ENCODE data around the gene TRIM8. TPM values are rescaled to one million over a fixed set of nuclear protein-coding genes. Genes with fewer than 3 reads are reported as not detected.
A peak's percentile ranks its signal among the peaks of the same experiment; 100 is the strongest.

Gene TRIM8
- total RNA-seq, 2 donors from 2014 or later: 121 to 156 TPM

DNA sequence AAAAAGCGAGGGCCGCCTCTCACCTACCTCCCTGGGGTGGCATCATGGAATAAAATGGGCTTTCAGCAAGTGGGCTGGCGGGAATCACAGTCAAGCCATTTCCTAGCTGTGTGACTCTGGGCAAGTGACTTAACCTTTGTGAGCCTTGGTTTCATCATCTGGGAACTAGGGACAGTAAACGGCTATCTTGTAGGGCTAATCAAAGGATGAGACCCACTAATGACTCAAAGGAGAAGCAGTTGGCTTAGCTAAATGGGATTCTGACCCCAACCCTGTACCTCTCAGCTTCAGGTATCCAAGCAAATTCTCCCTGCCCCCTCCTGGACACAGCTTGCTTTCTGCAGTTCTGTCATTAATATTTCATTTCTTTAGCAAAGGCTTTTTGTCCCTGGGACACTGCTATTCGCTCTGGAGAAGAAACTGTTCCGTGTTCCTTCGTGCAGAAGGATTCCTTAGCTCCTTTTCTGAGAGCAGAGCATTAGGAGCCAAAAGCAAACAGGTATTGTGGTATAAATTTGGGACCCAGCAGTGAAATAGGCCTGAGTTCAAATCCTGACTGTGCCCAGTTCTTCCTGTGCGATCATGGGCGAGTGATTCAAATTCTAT, 25.9 kb downstream of the TRIM8 start:
- Histone ChIP-seq H3K9me3 (no peaks in the 10 kb centered on the region), H3K4me3 (no peak overlapping the region), H3K27me3 (no peaks in the 10 kb centered on the region), H3K27ac (peak overlapping the region; percentile 86 to 95 (median 94)), H3K36me3 (replicated peaks in 1 of 2; ENCODE audit: insufficient read depth in 1 of 2, low read depth in 2 of 2) (no peaks in the 10 kb centered on the region), H3K4me1 (peaks cover 38% of the 10 kb centered on the region)
- ATAC-seq: peak; percentile 1
- 86 to 88% methylated on average over 7 to 9 of the region's 9 CpGs for WGBS, 2 donors
- no peak for DNase-seq
- intact Hi-C loops (cut with DNase I): no loop called here
- TF ChIP-seq, protein P1, sequence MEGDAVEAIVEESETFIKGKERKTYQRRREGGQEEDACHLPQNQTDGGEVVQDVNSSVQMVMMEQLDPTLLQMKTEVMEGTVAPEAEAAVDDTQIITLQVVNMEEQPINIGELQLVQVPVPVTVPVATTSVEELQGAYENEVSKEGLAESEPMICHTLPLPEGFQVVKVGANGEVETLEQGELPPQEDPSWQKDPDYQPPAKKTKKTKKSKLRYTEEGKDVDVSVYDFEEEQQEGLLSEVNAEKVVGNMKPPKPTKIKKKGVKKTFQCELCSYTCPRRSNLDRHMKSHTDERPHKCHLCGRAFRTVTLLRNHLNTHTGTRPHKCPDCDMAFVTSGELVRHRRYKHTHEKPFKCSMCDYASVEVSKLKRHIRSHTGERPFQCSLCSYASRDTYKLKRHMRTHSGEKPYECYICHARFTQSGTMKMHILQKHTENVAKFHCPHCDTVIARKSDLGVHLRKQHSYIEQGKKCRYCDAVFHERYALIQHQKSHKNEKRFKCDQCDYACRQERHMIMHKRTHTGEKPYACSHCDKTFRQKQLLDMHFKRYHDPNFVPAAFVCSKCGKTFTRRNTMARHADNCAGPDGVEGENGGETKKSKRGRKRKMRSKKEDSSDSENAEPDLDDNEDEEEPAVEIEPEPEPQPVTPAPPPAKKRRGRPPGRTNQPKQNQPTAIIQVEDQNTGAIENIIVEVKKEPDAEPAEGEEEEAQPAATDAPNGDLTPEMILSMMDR (IDR thresholded peaks at IDR 0.05): peak in 1 of 7 experiments; percentile 3
- TF ChIP-seq POLR2A (IDR thresholded peaks at IDR 0.05): no peak

DNA sequence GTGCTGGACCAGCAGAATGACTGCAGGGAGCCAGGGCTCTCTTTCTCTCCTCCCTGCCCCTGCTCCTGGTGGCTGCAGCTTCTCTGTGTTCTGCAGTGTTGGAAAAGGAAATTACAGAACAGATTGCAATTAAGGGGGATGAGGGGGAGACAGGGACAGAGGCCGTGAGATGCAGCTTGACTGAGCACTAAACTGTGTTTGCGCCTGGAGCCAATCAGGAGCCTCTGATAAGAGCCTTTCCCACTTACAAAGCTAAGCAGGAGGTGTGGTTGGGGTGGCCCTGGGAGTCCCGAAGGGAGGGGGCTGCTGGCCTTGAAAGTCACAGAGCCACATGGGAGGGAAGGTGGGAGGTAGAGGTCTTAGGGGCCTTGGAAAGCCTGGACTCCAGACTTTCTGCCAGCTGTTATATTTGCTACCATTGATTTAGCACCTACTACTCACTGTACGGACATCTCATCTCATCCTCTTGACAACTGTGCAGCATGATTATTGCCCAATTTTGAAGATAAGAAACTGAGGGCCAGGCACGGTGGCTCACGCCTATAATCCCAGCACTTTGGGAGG, 26.7 kb downstream of the TRIM8 start:
- whole genome bisulfite sequencing, 2 donors: 39 to 41% methylated on average over 6 of the region's 6 CpGs

DNA sequence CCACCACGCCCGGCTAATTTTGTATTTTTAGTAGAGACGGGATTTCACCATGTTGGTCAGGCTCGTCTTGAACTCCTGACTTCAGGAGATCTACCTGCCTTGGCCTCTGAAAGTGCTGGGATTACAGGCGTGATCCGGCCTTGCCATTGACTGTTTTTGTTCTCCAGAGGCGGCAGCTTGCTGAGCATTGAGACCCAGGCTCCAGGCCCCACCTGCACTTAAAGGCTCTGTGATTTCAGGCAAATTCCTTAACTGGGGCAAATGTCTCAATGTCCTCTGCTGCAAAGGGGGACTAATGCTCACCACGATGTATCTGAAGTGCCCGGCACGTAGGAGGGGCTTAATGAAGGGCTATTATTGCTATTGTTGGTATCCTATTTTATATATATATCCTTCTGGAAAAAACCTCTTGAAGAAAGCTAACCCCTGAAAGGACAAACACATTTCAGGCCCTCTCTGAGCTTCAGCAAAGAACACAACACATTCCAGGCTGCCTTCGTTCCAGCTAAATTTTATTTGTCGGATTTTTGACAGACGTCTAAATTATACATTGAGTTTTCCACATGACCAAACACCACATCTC, 29.0 kb downstream of the TRIM8 start:
- 84 to 86% methylated on average over 13 of the region's 13 CpGs for WGBS, 2 donors
- Histone ChIP-seq H3K4me1 (peaks cover 54% of the 10 kb centered on the region), H3K4me3 (no peak overlapping the region), H3K27me3 (no peaks in the 10 kb centered on the region), H3K27ac (peak overlapping the region in 2 of 4 donors; percentile 19 to 72), H3K9me3 (no peaks in the 10 kb centered on the region), H3K36me3 (replicated peaks in 1 of 2; ENCODE audit: insufficient read depth in 1 of 2, low read depth in 2 of 2) (no peaks in the 10 kb centered on the region)
- DNase-seq: no peak
- intact Hi-C loops (cut with DNase I): no loop called here
- no peak for ATAC-seq
- TF ChIP-seq POLR2A (IDR thresholded peaks at IDR 0.05): no peak
- TF ChIP-seq, protein P1 (IDR thresholded peaks at IDR 0.05): no peak

More for the DNA sequence above, 26.7 kb downstream of the TRIM8 start:
- no peaks in the 10 kb centered on the region for H3K9me3 ChIP-seq
- no peaks in the 10 kb centered on the region for H3K27me3 ChIP-seq
- H3K4me3 ChIP-seq: no peak overlapping the region
- ATAC-seq (no peak), DNase-seq (peak in 2 of 4 donors; percentile 46 to 63)
- H3K27ac ChIP-seq: peak overlapping the region; percentile 86 to 95 (median 94)
- TF ChIP-seq, protein P1 (IDR thresholded peaks at IDR 0.05): no peak
- no peak for TF ChIP-seq POLR2A (IDR thresholded peaks at IDR 0.05)
- peaks cover 43% of the 10 kb centered on the region for H3K4me1 ChIP-seq
- intact Hi-C loops (cut with DNase I): no loop called here
- no peaks in the 10 kb centered on the region for H3K36me3 ChIP-seq (replicated peaks in 1 of 2; ENCODE audit: insufficient read depth in 1 of 2, low read depth in 2 of 2)

DNA sequence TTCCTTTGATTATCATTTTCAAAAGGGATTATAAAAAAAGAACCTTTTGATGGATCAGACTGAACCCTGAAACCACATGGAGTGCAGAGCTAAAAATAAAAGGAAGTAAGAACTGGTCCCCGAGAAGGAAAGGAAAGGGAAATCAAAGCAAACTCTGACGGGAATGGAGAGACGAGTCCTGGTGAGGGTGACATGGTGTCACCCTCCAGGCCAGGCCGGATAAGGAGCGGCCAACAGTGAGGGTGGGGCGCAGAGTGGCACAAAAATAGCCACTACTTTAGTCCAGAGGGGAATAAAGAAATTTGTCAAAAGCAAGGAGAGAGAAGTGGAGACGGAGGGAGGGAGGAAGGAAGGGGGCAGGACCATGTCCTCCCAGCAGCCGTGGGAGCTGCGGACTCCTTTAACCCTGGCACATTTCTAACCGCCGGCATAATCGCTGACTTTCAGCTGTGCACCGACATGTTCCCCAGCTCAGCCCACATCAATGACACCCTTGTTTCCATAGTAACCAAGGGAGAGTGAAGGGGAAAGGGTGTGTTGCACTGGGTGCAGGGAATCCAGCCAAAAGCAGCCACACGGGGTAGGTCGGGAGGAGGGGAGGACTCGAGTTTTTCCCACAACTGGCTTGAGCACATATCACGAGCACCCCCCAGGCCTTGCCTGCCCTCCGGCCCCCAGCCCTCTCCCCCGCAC, 29.7 kb downstream of the TRIM8 start:
- Histone ChIP-seq H3K4me3 (no peak overlapping the region), H3K36me3 (replicated peaks in 1 of 2; ENCODE audit: insufficient read depth in 1 of 2, low read depth in 2 of 2) (no peaks in the 10 kb centered on the region), H3K4me1 (peaks cover 54% of the 10 kb centered on the region), H3K9me3 (no peaks in the 10 kb centered on the region), H3K27ac (peak overlapping the region in 2 of 4 donors; percentile 19 to 72), H3K27me3 (no peaks in the 10 kb centered on the region)
- ATAC-seq: no peak
- 36 to 37% methylated on average over 19 of the region's 19 CpGs for WGBS, 2 donors
- TF ChIP-seq, protein P1 (IDR thresholded peaks at IDR 0.05): no peak
- TF ChIP-seq POLR2A (IDR thresholded peaks at IDR 0.05): peak in 1 of 3 donors; percentile 34
- intact Hi-C loops (cut with DNase I): no loop called here
- DNase-seq: peak in 3 of 4 donors; percentile 43 to 70 (median 49)
